ENCODE measurements around the gene PMS2. TPM values are rescaled to one million over a fixed set of nuclear protein-coding genes. Genes with fewer than 3 reads are reported as not detected.
"Not testable (repeated sequence)": the region's sequence is repeated elsewhere in the genome, so short reads cannot be mapped to it uniquely, and the experiment has no call there.

Gene PMS2
- total RNA-seq, 1 experiment from 2014 or later = 30.3 TPM

DNA sequence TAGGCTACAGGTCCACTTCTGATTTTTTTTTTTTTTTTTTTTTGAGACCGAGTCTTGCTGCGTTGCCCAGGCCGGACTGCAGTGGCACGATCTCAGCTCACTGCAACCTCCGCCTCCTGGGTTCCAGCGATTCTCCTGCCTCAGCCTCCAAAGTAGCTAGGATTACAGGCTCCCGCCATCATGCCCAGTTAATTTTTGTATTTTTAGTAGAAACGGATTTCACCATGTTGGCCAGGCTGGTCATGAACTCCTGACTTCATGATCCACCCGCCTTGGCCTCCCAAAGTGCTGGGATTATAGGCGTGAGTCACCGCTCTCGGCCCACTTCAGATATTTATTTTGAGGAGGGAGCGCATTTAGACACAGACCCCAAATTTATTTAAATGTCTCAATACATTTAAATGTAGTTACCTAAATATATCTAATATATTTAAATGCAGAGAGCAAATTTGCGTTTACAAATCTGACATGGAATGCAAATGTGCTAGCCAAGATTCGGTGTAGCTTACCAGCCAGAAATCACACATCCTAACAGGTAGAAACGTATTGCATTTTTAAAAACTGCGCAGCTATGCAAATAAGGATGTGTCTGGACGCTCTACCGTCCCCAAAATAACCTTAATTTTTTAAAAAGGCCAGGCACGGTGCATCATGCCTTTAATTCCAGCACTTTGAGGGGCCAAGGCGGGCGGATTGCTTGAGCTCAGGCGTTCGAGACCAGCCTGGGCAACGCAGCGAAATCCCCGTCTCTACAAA is 836 bp downstream of the PMS2 start:
- peaks cover 64% of the 10 kb centered on the region for H3K79me2 ChIP-seq (ENCODE audit: low read length)
- H3K9me3 ChIP-seq (ENCODE audit: low read length); H3K9me2 ChIP-seq (replicated peaks; ENCODE audit: insufficient read depth, low read length); H4K20me1 ChIP-seq (ENCODE audit: insufficient read depth, low read depth, low read length); H2AFZ ChIP-seq (ENCODE audit: low read length); H3K27me3 ChIP-seq (ENCODE audit: low read length): not testable (repeated sequence)
- peak; percentile 92 for DNase-seq
- peak overlapping the region; percentile 93 for H3K4me2 ChIP-seq (ENCODE audit: low read depth, low read length, poor library complexity, severe bottlenecking)
- H3K4me3 ChIP-seq (ENCODE audit: low read length) = peak overlapping the region; percentile 98
- peak overlapping the region; percentile 99 for H3K9ac ChIP-seq (ENCODE audit: low read length)
- peak overlapping the region; percentile 94 for H3K27ac ChIP-seq (ENCODE audit: low read length)
- H3K4me1 ChIP-seq (ENCODE audit: low read length) = peaks cover 28% of the 10 kb centered on the region
- H3K36me3 ChIP-seq (ENCODE audit: insufficient read depth, low read length) = peaks cover 19% of the 10 kb centered on the region; the same call in 1 of the 2 replicates

- Histone ChIP-seq H3K9me2 (replicated peaks; ENCODE audit: insufficient read depth, low read length) (no peaks in the 10 kb centered on the region), H2AFZ (ENCODE audit: low read length) (no peak overlapping the region), H3K4me3 (ENCODE audit: low read length) (peak overlapping the region; percentile 98), H3K27ac (ENCODE audit: low read length) (peak overlapping the region; percentile 94), H3K9me3 (ENCODE audit: low read length) (no peaks in the 10 kb centered on the region), H3K36me3 (ENCODE audit: insufficient read depth, low read length) (peaks cover 22% of the 10 kb centered on the region), H4K20me1 (ENCODE audit: insufficient read depth, low read depth, low read length) (no peaks in the 10 kb centered on the region), H3K79me2 (ENCODE audit: low read length) (peaks cover 58% of the 10 kb centered on the region), H3K4me1 (ENCODE audit: low read length) (peaks cover 28% of the 10 kb centered on the region), H3K27me3 (ENCODE audit: low read length) (no peaks in the 10 kb centered on the region), H3K4me2 (ENCODE audit: low read depth, low read length, poor library complexity, severe bottlenecking) (peak overlapping the region; percentile 93), H3K9ac (ENCODE audit: low read length) (peak overlapping the region; percentile 56; the same call in 1 of the 2 replicates)
- DNase-seq = no peak
Measured at GRCh38 chr7:6007386-6007785, 1.5 kb downstream of the PMS2 start.

DNA sequence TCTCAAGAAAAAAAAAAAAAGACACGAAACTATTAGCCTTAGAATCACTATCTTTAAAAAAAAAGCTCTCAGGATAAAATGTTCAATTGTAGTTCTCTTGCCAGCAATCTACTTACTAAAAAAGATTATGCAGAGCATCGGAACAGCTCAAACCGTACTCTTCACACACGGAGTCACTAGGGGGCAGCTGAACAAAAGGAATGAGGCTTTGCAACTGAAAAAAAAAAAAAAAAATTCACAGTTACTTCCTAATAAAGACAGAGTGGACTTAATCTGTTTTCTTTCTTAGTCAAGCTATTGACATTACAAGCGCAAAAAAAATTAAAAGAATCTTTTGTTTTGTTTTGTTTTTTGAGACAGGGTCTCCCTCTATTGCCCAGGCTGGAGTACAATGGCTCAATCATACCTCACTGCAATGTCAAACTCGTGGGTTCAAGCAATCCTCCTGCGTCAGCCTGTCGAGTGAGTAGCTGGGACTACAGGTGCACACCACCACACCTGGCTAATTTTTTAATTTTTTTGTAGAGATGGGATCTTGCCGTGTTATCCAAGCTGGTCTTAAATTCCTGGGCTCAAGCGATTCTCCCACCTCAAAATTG is 11.5 kb downstream of the PMS2 start:
- Histone ChIP-seq H3K9me2 (replicated peaks; ENCODE audit: insufficient read depth, low read length) (no peaks in the 10 kb centered on the region), H3K36me3 (ENCODE audit: insufficient read depth, low read length) (peaks cover 27% of the 10 kb centered on the region), H3K79me2 (ENCODE audit: low read length) (no peaks in the 10 kb centered on the region), H3K9ac (ENCODE audit: low read length) (no peak overlapping the region), H3K4me2 (ENCODE audit: low read depth, low read length, poor library complexity, severe bottlenecking) (no peak overlapping the region), H4K20me1 (ENCODE audit: insufficient read depth, low read depth, low read length) (no peaks in the 10 kb centered on the region), H3K9me3 (ENCODE audit: low read length) (no peaks in the 10 kb centered on the region), H3K27ac (ENCODE audit: low read length) (no peak overlapping the region), H2AFZ (ENCODE audit: low read length) (no peak overlapping the region), H3K27me3 (ENCODE audit: low read length) (no peaks in the 10 kb centered on the region), H3K4me3 (ENCODE audit: low read length) (no peak overlapping the region), H3K4me1 (ENCODE audit: low read length) (no peaks in the 10 kb centered on the region)
- peak; percentile 86 for DNase-seq

- H3K79me2 ChIP-seq (ENCODE audit: low read length); H4K20me1 ChIP-seq (ENCODE audit: insufficient read depth, low read depth, low read length); H3K27me3 ChIP-seq (ENCODE audit: low read length); DNase-seq; H3K9me2 ChIP-seq (replicated peaks; ENCODE audit: insufficient read depth, low read length); H3K9me3 ChIP-seq (ENCODE audit: low read length); H3K4me3 ChIP-seq (ENCODE audit: low read length); H3K9ac ChIP-seq (ENCODE audit: low read length); H3K27ac ChIP-seq (ENCODE audit: low read length); H3K4me2 ChIP-seq (ENCODE audit: low read depth, low read length, poor library complexity, severe bottlenecking); H3K4me1 ChIP-seq (ENCODE audit: low read length); H2AFZ ChIP-seq (ENCODE audit: low read length): not testable (repeated sequence)
- H3K36me3 ChIP-seq (ENCODE audit: insufficient read depth, low read length) = peaks cover 11% of the 10 kb centered on the region; the same call in 1 of the 2 replicates
Measured at GRCh38 chr7:5987061-5987460, 21.8 kb downstream of the PMS2 start.

- H3K27ac ChIP-seq (ENCODE audit: low read length); H2AFZ ChIP-seq (ENCODE audit: low read length); H3K36me3 ChIP-seq (ENCODE audit: insufficient read depth, low read length); H3K27me3 ChIP-seq (ENCODE audit: low read length); H3K9me3 ChIP-seq (ENCODE audit: low read length); H3K4me1 ChIP-seq (ENCODE audit: low read length); DNase-seq; H3K79me2 ChIP-seq (ENCODE audit: low read length); H4K20me1 ChIP-seq (ENCODE audit: insufficient read depth, low read depth, low read length); H3K4me3 ChIP-seq (ENCODE audit: low read length); H3K4me2 ChIP-seq (ENCODE audit: low read depth, low read length, poor library complexity, severe bottlenecking); H3K9me2 ChIP-seq (replicated peaks; ENCODE audit: insufficient read depth, low read length); H3K9ac ChIP-seq (ENCODE audit: low read length): not testable (repeated sequence)
Measured at GRCh38 chr7:5979680-5980314, 29.1 kb downstream of the PMS2 start.

GRCh38 chr7:5973580-5973979 is 35.3 kb downstream of the PMS2 start:
- not testable (repeated sequence) for H3K9ac ChIP-seq (ENCODE audit: low read length); H3K9me2 ChIP-seq (replicated peaks; ENCODE audit: insufficient read depth, low read length); H4K20me1 ChIP-seq (ENCODE audit: insufficient read depth, low read depth, low read length); DNase-seq; H3K4me3 ChIP-seq (ENCODE audit: low read length); H3K9me3 ChIP-seq (ENCODE audit: low read length); H3K4me1 ChIP-seq (ENCODE audit: low read length); H3K27ac ChIP-seq (ENCODE audit: low read length); H3K27me3 ChIP-seq (ENCODE audit: low read length); H3K79me2 ChIP-seq (ENCODE audit: low read length); H2AFZ ChIP-seq (ENCODE audit: low read length); H3K4me2 ChIP-seq (ENCODE audit: low read depth, low read length, poor library complexity, severe bottlenecking); H3K36me3 ChIP-seq (ENCODE audit: insufficient read depth, low read length)

- H3K4me2 ChIP-seq (ENCODE audit: low read depth, low read length, poor library complexity, severe bottlenecking); DNase-seq; H3K4me1 ChIP-seq (ENCODE audit: low read length); H3K36me3 ChIP-seq (ENCODE audit: insufficient read depth, low read length); H3K27me3 ChIP-seq (ENCODE audit: low read length); H4K20me1 ChIP-seq (ENCODE audit: insufficient read depth, low read depth, low read length); H3K9me3 ChIP-seq (ENCODE audit: low read length); H3K9ac ChIP-seq (ENCODE audit: low read length); H3K9me2 ChIP-seq (replicated peaks; ENCODE audit: insufficient read depth, low read length); H3K79me2 ChIP-seq (ENCODE audit: low read length); H2AFZ ChIP-seq (ENCODE audit: low read length); H3K4me3 ChIP-seq (ENCODE audit: low read length); H3K27ac ChIP-seq (ENCODE audit: low read length): not testable (repeated sequence)
Measured at GRCh38 chr7:5970347-5970911, 38.4 kb downstream of the PMS2 start, which contains the start of gene RSPH10B. RSPH10B (minus strand) TSS chr7:5970689; CDS start chr7:5967116, 3,573 bp downstream.

DNA sequence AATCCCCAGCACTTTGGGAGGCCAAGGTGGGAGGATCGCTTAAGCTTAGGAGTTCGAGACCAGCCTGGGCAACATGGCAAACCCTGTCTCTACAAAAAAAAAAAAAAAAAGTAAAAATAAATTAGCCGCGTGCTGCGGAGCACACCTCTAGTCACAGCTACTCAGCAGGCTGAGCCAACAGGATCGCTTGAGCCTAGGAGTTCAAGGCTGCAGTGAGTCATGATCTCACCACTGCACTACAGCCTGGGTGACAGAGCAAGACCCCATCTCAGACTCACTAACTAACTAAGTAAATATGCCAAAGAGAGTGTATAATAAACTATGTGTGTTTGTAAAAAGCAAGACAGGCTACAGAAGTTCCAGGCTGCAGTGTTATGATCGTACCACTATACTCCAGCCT is 45.0 kb downstream of the PMS2 start:
- not testable (repeated sequence) for DNase-seq; H2AFZ ChIP-seq (ENCODE audit: low read length); H3K27me3 ChIP-seq (ENCODE audit: low read length); H3K36me3 ChIP-seq (ENCODE audit: insufficient read depth, low read length); H4K20me1 ChIP-seq (ENCODE audit: insufficient read depth, low read depth, low read length); H3K27ac ChIP-seq (ENCODE audit: low read length); H3K9me2 ChIP-seq (replicated peaks; ENCODE audit: insufficient read depth, low read length); H3K9ac ChIP-seq (ENCODE audit: low read length); H3K4me2 ChIP-seq (ENCODE audit: low read depth, low read length, poor library complexity, severe bottlenecking); H3K79me2 ChIP-seq (ENCODE audit: low read length); H3K4me3 ChIP-seq (ENCODE audit: low read length); H3K4me1 ChIP-seq (ENCODE audit: low read length); H3K9me3 ChIP-seq (ENCODE audit: low read length)
